ENCODE data around the gene SEC11C.

GRCh38 chr18:59124370-59124704 lies 15.3 kb upstream of the SEC11C start:
- TF ChIP-seq, protein P1, sequence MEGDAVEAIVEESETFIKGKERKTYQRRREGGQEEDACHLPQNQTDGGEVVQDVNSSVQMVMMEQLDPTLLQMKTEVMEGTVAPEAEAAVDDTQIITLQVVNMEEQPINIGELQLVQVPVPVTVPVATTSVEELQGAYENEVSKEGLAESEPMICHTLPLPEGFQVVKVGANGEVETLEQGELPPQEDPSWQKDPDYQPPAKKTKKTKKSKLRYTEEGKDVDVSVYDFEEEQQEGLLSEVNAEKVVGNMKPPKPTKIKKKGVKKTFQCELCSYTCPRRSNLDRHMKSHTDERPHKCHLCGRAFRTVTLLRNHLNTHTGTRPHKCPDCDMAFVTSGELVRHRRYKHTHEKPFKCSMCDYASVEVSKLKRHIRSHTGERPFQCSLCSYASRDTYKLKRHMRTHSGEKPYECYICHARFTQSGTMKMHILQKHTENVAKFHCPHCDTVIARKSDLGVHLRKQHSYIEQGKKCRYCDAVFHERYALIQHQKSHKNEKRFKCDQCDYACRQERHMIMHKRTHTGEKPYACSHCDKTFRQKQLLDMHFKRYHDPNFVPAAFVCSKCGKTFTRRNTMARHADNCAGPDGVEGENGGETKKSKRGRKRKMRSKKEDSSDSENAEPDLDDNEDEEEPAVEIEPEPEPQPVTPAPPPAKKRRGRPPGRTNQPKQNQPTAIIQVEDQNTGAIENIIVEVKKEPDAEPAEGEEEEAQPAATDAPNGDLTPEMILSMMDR (IDR thresholded peaks at IDR 0.05), result no peak
- TF ChIP-seq EZH2phosphoT487 (IDR thresholded peaks at IDR 0.05) (no peak), EZH2 (IDR thresholded peaks at IDR 0.05) (no peak)

All from neural progenitor cell (in vitro differentiated cells).